Stimulated activated CD4-positive, alpha-beta T cell treated with anti-CD3 and anti-CD28 coated beads, Interleukin-1b, Interleukin-23, amount 100 ng/mL, for 4 hours (primary cell): ENCODE results near the gene CD28.
"Not testable (repeated sequence)": the region's sequence is repeated elsewhere in the genome, so short reads cannot be mapped to it uniquely, and the experiment has no call there.

Source experiments
- DNase-seq, 2 donors: peaks; one replicate each; pipeline ENCODE4 v3.0.0-alpha.2; 2020; ENCODE audit warnings: low read depth in 2 of 2

Gene CD28

GRCh38 chr2:203748331-203749126 is 42.1 kb downstream of the CD28 start:
- DNase-seq = no peak

- no peak for DNase-seq
Observed at GRCh38 chr2:203750346-203751068, 44.1 kb downstream of the CD28 start.

- no peak for DNase-seq
Observed at GRCh38 chr2:203751685-203752271, 45.3 kb downstream of the CD28 start.

GRCh38 chr2:203756161-203756560 is 49.7 kb downstream of the CD28 start:
- no peak for DNase-seq

GRCh38 chr2:203758841-203759689 is 52.6 kb downstream of the CD28 start:
- no peak for DNase-seq

- no peak for DNase-seq
Observed at GRCh38 chr2:203759690-203760365, 53.4 kb downstream of the CD28 start.

GRCh38 chr2:203761121-203761520 is 54.7 kb downstream of the CD28 start:
- no peak for DNase-seq

GRCh38 chr2:203763241-203763937 is 57.0 kb downstream of the CD28 start:
- DNase-seq = no peak

- peak in 1 of 2 donors; percentile 23 for DNase-seq
Observed at GRCh38 chr2:203763938-203764664, 57.7 kb downstream of the CD28 start.

- no peak for DNase-seq
Observed at GRCh38 chr2:203772456-203773165, 66.2 kb downstream of the CD28 start.

- no peak for DNase-seq
Observed at GRCh38 chr2:203774760-203775159, 68.3 kb downstream of the CD28 start.

- no peak for DNase-seq
Observed at GRCh38 chr2:203775684-203776083, 69.2 kb downstream of the CD28 start.

GRCh38 chr2:203777030-203777429 is 70.6 kb downstream of the CD28 start:
- DNase-seq = no peak

- DNase-seq = not testable (repeated sequence)
Observed at GRCh38 chr2:203779477-203780073, 73.1 kb downstream of the CD28 start.

GRCh38 chr2:203780231-203780630 is 73.8 kb downstream of the CD28 start:
- no peak for DNase-seq

- no peak for DNase-seq
Observed at GRCh38 chr2:203781151-203781550, 74.7 kb downstream of the CD28 start.

- peak; percentile 20 to 58 for DNase-seq
Observed at GRCh38 chr2:203782262-203782976, 76.0 kb downstream of the CD28 start.

GRCh38 chr2:203783496-203784203 is 77.2 kb downstream of the CD28 start:
- no peak for DNase-seq
